ENCODE results near the gene SLX9.

Gene SLX9

GRCh38 chr21:44977616-44978340 lies 37.9 kb downstream of the SLX9 start:
- DNase-seq (ENCODE audit: low read depth): no peak

- no peak for DNase-seq (ENCODE audit: low read depth)
These were observed 40.1 kb downstream of the SLX9 start for GRCh38 chr21:44979687-44980561.

GRCh38 chr21:44980562-44981489 lies 41.0 kb downstream of the SLX9 start:
- no peak for DNase-seq (ENCODE audit: low read depth)

- DNase-seq (ENCODE audit: low read depth): no peak
These were observed 42.9 kb downstream of the SLX9 start for GRCh38 chr21:44982558-44983250.

- no peak for DNase-seq (ENCODE audit: low read depth)
These were observed 43.8 kb downstream of the SLX9 start for GRCh38 chr21:44983421-44984206.

GRCh38 chr21:44984428-44984791 lies 44.6 kb downstream of the SLX9 start:
- DNase-seq (ENCODE audit: low read depth): no peak

GRCh38 chr21:44984792-44985440 lies 45.1 kb downstream of the SLX9 start:
- no peak for DNase-seq (ENCODE audit: low read depth)

- DNase-seq (ENCODE audit: low read depth): no peak
These were observed 45.9 kb downstream of the SLX9 start for GRCh38 chr21:44985441-44986401.

- DNase-seq (ENCODE audit: low read depth): no peak
These were observed 46.9 kb downstream of the SLX9 start for GRCh38 chr21:44986471-44987291.

- DNase-seq (ENCODE audit: low read depth): no peak
These were observed 47.6 kb downstream of the SLX9 start for GRCh38 chr21:44987301-44987885.

- DNase-seq (ENCODE audit: low read depth): no peak
These were observed 48.2 kb downstream of the SLX9 start for GRCh38 chr21:44987886-44988606.

GRCh38 chr21:44988607-44989536 lies 49.0 kb downstream of the SLX9 start:
- no peak for DNase-seq (ENCODE audit: low read depth)

- DNase-seq (ENCODE audit: low read depth): no peak
These were observed 49.7 kb downstream of the SLX9 start for GRCh38 chr21:44989537-44989886.

GRCh38 chr21:44989943-44990780 lies 50.3 kb downstream of the SLX9 start:
- DNase-seq (ENCODE audit: low read depth): no peak

GRCh38 chr21:44990921-44991320 lies 51.1 kb downstream of the SLX9 start:
- no peak for DNase-seq (ENCODE audit: low read depth)

Data from stimulated activated CD8-positive, alpha-beta memory T cell treated with anti-CD3 and anti-CD28 coated beads, Interleukin-15, amount 100 ng/mL, for 1 hour (primary cell).